GM21825 (cell line): ENCODE results near the gene COLGALT1.
"Not testable (repeated sequence)": the region's sequence is repeated elsewhere in the genome, so short reads cannot be mapped to it uniquely, and the experiment has no call there.

ENCODE experiments used
- ATAC-seq: cut with Tn5 transposase; IDR thresholded peaks from one replicate; pipeline ENCODE4 v1.9.1; 2021; ENCODE audit warnings: mild to moderate bottlenecking, moderate library complexity; ENCODE audit not compliant: unreplicated experiment

COLGALT1 gene

GRCh38 chr19:17556995-17557394 lies 1.5 kb downstream of the COLGALT1 start:
- ATAC-seq: no peak

GRCh38 chr19:17557466-17557865 lies 2.0 kb downstream of the COLGALT1 start:
- no peak for ATAC-seq

GRCh38 chr19:17560205-17560595 lies 4.8 kb downstream of the COLGALT1 start:
- ATAC-seq: no peak

- no peak for ATAC-seq
Observed at GRCh38 chr19:17562097-17562496, 6.6 kb downstream of the COLGALT1 start.

- no peak for ATAC-seq
Observed at GRCh38 chr19:17562561-17562960, 7.1 kb downstream of the COLGALT1 start.

GRCh38 chr19:17564781-17565180 lies 9.3 kb downstream of the COLGALT1 start:
- no peak for ATAC-seq

- no peak for ATAC-seq
Observed at GRCh38 chr19:17565611-17566010, 10.2 kb downstream of the COLGALT1 start.

GRCh38 chr19:17567940-17568339 lies 12.5 kb downstream of the COLGALT1 start:
- no peak for ATAC-seq

- ATAC-seq: not testable (repeated sequence)
Observed at GRCh38 chr19:17570291-17570690, 14.8 kb downstream of the COLGALT1 start.

GRCh38 chr19:17570791-17571190 lies 15.3 kb downstream of the COLGALT1 start:
- ATAC-seq: no peak

- ATAC-seq: no peak
Observed at GRCh38 chr19:17572638-17573037, 17.2 kb downstream of the COLGALT1 start.

GRCh38 chr19:17575871-17576757 lies 20.7 kb downstream of the COLGALT1 start:
- ATAC-seq: no peak

GRCh38 chr19:17576758-17577456 lies 21.5 kb downstream of the COLGALT1 start:
- no peak for ATAC-seq

GRCh38 chr19:17577457-17578097 lies 22.1 kb downstream of the COLGALT1 start:
- ATAC-seq: no peak

- ATAC-seq: no peak
Observed at GRCh38 chr19:17579661-17580244, 24.3 kb downstream of the COLGALT1 start.

GRCh38 chr19:17580470-17581144 lies 25.2 kb downstream of the COLGALT1 start:
- no peak for ATAC-seq

GRCh38 chr19:17581211-17581874 lies 25.9 kb downstream of the COLGALT1 start:
- ATAC-seq: no peak

- ATAC-seq: no peak
Observed at GRCh38 chr19:17582613-17583012, 27.2 kb downstream of the COLGALT1 start.

- ATAC-seq: no peak
Observed at GRCh38 chr19:17584132-17584531, 28.7 kb downstream of the COLGALT1 start.

GRCh38 chr19:17585395-17585794 lies 29.9 kb downstream of the COLGALT1 start:
- not testable (repeated sequence) for ATAC-seq
